GM12892 (cell line): ENCODE results near the gene RNF10.

ENCODE experiments used
- POLR2A ChIP-seq: IDR thresholded peaks from 2 replicates; pipeline ENCODE4 v1.6.1; 2011; ENCODE audit warnings: low read depth, low read length, control low read depth
- POLR2AphosphoS5 ChIP-seq: IDR thresholded peaks from 2 replicates; pipeline ENCODE4 v1.6.1; 2011; ENCODE audit warnings: low read depth, low read length, control low read depth

- no peak for TF ChIP-seq POLR2A
- no peak for TF ChIP-seq POLR2AphosphoS5
Measured at GRCh38 chr12:120539303-120539702, 5.1 kb downstream of the RNF10 start.
